Retinal pigment epithelial cell (primary cell): ENCODE measurements around the gene CH25H.

ENCODE experiments used
- DNase-seq: peaks from one replicate; pipeline ENCODE4 v3.0.0-alpha.2; 2010; ENCODE audit warnings: low read depth
- H3K4me3 ChIP-seq: 2 replicates; pipeline ENCODE4 v1.5.1; 2011; ENCODE audit warnings: mild to moderate bottlenecking, low read length, control low read depth, moderate library complexity
- TF ChIP-seq, protein P1 (sequence below): conservative IDR thresholded peaks from 2 replicates; pipeline ENCODE4 v1.5.1; 2011; ENCODE audit warnings: low read depth, low read length, control low read depth, inconsistent platforms

CH25H gene

GRCh38 chr10:89165923-89166322 lies 41.2 kb downstream of the CH25H start:
- no peak for DNase-seq
- H3K4me3 ChIP-seq = no peak overlapping the region
- TF ChIP-seq, protein P1, sequence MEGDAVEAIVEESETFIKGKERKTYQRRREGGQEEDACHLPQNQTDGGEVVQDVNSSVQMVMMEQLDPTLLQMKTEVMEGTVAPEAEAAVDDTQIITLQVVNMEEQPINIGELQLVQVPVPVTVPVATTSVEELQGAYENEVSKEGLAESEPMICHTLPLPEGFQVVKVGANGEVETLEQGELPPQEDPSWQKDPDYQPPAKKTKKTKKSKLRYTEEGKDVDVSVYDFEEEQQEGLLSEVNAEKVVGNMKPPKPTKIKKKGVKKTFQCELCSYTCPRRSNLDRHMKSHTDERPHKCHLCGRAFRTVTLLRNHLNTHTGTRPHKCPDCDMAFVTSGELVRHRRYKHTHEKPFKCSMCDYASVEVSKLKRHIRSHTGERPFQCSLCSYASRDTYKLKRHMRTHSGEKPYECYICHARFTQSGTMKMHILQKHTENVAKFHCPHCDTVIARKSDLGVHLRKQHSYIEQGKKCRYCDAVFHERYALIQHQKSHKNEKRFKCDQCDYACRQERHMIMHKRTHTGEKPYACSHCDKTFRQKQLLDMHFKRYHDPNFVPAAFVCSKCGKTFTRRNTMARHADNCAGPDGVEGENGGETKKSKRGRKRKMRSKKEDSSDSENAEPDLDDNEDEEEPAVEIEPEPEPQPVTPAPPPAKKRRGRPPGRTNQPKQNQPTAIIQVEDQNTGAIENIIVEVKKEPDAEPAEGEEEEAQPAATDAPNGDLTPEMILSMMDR = no peak

GRCh38 chr10:89164920-89165319 lies 42.2 kb downstream of the CH25H start:
- no peak overlapping the region for H3K4me3 ChIP-seq
- no peak for DNase-seq
- TF ChIP-seq, protein P1 = no peak

DNA sequence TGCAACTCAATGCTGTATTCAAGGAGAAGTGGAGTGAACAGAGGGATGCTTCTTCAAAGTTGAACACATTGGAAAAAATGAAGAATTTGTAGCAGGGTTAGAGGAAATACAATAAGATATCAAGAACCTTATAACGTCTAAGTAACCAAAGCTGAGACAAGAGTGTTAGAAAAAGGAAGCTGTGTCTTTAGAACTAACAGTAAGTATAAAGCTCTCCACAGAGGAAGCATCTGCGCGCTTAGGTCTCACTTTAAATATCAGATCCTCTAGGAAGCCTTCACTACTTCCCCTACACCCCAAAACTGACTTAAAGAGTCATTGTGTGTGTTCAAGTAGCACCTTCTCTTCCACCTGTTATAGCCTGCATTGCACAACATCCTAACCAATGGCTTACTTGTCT lies 43.0 kb downstream of the CH25H start:
- TF ChIP-seq, protein P1 = no peak
- DNase-seq = no peak
- H3K4me3 ChIP-seq = no peak overlapping the region

GRCh38 chr10:89163265-89163995 lies 43.7 kb downstream of the CH25H start:
- no peak overlapping the region for H3K4me3 ChIP-seq
- DNase-seq = no peak
- TF ChIP-seq, protein P1 = no peak

GRCh38 chr10:89162596-89162995 lies 44.5 kb downstream of the CH25H start:
- no peak for DNase-seq
- TF ChIP-seq, protein P1 = no peak

DNA sequence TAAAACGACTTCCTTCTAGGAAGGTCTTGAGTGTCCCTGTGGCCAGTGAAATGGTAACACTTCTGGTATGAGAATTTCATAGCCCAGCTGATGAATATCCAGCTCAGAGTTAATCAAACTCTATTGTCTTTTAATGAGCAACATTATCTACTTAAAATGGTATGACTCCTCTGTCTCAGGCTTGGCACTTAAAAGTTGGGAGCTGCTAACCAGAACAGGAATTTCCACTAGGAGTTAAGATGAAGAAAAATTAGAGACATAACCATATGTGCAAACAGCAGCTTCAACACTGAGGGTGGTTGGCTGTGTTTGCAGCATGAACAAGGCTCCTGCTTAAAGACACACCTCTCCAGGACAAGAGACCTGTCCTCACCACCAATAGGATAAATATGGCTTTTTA lies 46.8 kb downstream of the CH25H start:
- no peak for DNase-seq
- no peak overlapping the region for H3K4me3 ChIP-seq
- TF ChIP-seq, protein P1 = no peak

More at GRCh38 chr10:89162596-89162995, 44.5 kb downstream of the CH25H start:
- H3K4me3 ChIP-seq = no peak overlapping the region

DNA sequence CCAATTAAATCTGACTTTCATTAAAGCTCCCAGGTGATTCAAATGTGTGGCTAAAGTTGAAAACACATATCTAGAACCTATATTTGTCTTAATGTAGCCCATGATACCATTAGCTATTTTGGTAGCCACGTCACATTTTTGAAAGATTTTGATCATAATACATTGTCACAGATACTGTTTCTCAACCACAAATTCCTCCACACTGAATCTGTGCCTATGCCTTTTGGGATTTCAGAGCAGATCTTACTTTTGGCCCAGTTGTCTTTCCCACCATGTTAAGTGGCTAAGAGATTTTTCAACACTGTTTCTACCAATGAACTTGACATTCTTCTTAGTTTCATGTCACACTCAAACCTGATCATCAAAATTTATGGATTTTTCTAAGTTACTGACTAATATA lies 47.4 kb downstream of the CH25H start:
- no peak for DNase-seq
- TF ChIP-seq, protein P1 = no peak

More for the DNA sequence above, 47.4 kb downstream of the CH25H start:
- H3K4me3 ChIP-seq = no peak overlapping the region
